Stimulated activated CD4-positive, alpha-beta T cell treated with anti-CD3 and anti-CD28 coated beads, Interleukin-2, amount 100 ng/mL, for 4 hours (primary cell): ENCODE measurements around the gene LCA5.
"Not testable (repeated sequence)": the region's sequence is repeated elsewhere in the genome, so short reads cannot be mapped to it uniquely, and the experiment has no call there.

ENCODE experiments used
- DNase-seq: peaks from one replicate; pipeline ENCODE4 v3.0.0-alpha.2; 2020; ENCODE audit warnings: low read depth

Gene LCA5

DNA sequence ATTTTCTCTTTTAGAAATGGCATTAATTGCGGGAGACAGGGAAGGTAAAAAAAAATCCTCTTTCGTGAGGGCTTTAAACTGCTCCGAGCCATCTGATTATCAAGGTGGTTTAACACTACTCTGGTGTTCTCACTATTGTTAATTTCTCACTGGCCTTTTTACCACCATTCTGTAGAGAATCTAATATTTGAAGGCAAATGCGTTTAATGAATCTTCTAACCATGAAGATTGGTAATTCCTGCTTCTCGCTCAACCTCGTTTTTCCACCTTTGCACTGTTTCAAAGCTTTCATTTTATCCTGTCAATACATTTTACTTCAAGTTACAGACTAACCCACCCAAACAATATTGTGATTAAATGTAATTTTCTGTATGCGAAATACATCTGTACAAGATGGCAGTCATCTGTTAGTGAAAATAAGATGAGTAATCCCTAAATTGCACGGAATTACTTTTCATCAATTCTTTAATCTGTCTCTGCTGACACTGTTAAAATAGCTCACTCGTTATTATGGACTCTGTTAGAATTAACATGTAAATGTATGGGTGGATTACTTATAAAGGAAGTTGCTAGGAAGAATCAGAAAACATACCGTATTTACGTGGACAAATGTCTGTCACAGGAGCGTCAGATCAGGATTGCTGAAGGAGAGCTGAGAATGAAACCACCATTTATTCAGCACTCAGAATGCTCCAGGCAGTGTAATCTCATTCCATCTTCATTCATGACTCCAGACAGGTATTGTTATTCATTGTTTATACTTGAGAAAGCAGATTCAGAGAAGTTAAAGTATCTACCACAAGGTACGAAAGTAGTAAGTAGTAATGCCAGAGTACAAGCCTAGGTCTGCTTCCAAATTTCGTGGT, 1.1 kb upstream of the LCA5 start:
- DNase-seq: no peak

DNA sequence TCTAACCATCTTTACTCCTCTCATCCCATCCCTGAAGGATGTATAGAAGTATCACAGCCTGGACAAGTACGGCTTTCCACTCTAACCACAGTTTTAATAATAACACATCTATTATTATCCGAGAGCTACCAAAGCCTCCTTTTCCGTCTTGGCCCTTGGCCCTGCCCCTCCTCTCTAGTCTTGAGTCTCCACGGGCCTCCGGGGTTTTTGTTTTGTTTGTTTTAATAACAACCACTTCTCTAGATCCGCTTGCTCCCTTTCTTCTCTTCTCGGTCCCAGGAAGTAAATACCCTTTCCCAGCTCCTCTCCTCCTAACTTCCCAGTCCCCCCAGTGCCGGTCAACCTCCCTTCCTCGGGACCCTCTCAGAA, 661 bp downstream of the LCA5 start:
- DNase-seq: no peak

DNA sequence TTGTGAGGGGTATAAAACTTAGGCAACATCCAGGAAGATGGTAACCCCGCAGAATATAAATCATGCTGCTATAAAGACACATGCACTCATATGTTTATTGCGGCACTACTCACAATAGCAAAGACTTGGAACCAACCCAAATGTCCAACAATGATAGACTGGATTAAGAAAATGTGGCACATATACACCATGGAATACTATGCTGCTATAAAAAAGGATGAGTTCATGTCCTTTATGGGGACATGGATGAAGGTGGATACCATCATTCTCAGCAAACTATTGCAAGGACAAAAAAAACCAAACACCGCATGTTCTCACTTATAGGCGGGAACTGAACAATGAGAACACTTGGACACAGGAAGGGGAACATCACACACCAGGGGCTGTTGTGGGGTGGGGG, 7.7 kb downstream of the LCA5 start:
- not testable (repeated sequence) for DNase-seq

DNA sequence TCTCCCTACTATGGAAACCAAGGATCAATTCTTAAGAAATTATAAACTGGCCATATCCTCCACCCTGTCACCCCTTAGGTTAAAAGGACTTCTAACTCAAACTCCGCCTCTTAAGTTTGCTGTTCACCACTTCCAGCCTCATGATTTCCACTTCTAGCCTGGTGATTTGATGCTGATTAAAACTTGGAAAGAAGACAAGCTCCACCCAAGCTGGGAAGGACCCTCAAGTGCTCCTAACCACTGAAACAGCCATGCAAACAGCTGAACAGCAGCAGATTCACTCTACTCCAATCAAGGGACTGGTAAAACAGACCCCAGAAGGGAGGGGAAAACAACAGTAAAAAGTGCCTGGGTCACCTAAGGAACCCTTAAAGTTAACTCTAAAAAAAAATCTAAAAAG, 10.3 kb downstream of the LCA5 start:
- DNase-seq: no peak

DNA sequence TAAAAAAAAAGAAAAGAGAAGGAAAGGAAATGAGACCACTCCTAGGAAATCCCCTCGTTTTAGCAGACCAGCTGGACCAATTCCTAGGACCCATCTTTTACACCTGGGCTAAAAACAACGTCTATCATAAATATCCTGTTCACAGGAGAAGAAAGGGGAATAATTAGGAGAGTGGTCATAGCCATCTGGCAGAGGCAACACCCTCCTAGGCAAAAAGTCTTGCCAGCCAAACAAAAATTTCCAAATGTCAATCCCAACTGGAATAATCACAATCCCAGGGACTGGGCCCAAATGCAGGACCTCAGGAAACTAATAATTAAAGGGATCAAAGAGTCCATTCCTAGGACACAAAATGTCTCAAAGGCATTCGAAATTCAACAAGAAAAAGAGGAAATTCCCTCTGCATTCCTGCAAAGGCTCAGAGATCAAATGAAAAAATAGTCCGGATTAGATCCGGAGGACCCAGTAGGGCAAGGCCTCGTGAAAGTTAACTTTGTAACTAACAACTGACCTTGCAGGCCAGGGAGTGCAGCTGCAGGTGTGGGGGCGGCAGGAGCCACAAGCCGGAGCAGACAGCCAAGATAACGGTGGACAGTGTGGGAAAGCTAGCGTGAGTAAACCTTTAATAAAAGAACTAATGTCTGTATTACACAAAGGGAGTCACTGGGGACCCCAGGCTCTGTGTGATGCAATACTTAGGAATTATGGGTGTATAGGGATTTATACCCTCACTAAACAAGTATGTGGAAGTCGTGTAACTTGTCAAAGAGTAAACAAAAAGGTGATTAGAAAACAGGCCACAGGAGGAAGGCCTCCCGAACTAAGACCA, 11.7 kb downstream of the LCA5 start:
- no peak for DNase-seq

DNA sequence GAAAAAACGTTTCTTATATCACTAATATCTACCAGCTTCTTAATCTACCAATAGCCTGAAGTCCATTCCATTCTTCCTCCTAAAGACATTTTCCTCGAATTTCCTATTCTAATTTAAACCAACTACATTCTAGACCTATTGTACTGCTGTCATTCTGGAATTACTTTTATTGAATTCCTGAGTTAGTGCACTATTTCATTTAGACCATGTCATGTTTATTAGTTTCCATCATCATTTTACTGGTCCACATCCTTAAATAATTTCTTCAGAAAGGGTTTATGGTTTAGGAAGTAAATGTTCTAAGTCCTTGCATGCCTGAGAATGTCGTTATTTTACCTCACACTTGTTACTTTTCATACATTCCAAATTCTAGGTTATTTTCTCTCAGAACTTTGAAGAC, 13.2 kb downstream of the LCA5 start:
- no peak for DNase-seq

DNA sequence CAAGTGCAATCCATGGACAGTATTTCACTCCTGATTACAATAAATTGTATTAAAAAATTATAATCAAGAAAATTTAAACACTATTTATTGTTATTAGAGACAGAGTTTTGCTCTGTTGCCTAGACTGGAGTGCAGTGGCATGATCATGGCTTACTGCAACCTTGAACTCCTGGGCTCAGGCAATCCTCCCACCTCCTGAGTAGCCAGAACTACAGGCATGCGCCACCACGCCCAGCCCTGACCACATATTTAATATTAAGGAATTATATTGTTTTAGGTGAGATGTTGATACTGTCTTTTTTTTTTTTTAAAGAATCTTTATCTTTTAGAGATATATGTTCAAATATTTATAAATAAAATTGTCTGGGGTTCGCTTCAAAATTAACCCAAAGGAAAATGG, 14.6 kb downstream of the LCA5 start:
- no peak for DNase-seq

DNA sequence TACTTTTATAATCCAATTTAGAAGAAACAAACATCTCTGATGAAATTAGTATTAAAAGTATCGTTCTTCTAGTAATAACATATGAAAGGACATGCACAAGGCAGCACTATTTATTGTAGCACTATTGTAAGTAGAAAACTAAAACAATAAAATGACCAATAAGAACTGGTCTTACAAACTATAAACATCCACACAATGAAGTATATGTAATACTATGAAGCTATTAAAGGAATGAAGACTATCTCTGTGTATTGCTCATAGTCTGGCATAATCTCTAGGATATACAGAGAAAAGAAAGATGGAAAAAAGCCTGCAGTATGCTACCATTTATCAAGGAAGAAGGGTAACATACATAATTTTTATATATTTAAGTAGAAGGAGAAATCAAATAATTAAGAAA, 16.7 kb downstream of the LCA5 start:
- no peak for DNase-seq

DNA sequence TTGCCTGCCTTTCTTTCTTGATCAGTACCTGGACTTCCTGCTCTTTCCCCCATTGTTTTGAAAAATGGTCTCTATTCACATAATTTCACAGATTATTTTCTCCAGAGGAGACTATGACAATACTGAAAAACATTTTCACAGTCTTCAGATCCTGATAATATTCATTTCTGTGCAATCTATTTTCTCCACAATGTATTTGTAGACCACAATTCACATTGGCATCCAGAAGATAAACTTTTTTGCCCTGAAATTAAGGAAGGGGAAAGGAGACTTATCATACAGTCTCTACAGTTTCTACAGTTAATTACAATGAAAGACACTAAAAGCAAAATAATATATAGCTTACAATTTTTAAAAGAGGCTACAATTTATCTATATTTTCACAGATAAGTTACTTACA, 18.4 kb downstream of the LCA5 start:
- DNase-seq: no peak

DNA sequence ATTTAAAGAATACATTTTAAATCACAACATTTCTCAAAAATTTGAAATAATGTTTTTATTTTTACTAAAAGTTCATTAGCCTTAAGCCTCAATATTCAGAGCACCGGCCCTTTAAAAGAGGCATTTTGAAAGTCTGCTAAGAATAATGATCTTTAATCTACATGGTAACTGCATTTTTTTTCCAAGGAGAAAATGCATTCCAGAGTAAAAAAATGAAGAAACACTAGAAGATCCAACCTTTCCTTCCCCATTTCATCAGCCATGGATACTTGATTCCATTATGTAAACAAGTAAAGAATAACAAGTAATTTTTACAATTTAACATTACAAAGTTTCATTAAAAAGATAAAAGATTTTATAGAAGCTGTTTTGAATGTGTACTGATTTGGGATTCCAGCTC, 21.8 kb downstream of the LCA5 start:
- no peak for DNase-seq

DNA sequence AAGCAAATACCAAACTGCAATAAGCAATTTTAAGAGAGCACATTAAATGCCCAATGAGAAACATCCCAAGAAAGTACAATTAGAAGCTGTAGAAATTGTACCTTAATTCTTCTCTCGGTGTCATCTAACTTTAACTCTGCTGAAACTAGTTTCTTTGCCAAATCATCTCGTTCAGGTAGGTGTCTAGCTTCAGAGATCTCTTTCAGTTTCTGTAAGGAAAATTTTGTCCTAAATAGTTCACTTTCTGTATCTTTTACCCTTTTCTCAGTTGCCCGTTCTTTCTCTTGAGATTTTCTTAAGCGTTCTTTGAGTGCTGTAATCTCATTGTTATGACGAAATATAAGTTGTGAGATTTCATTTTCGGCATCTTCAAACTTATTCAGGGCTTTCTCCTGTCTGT, 24.1 kb downstream of the LCA5 start:
- no peak for DNase-seq

DNA sequence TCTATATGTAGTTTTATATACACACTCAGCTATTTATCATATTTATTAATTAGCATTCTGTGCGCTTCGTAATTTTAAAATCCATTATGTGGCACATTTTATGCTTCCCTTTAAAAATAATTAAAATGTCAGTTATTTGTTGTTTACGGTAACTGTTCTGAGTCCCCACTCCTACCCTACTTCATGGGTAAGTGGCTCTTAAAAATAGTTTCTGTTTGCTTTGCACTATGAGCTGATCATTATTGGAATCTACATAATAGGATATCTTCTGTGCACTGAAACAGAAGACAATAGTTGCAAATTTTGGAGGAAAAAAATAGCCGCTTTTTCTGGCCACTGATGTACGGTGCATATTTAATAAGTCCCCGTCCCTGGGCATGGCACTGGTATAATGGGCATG, 25.2 kb downstream of the LCA5 start:
- DNase-seq: no peak

DNA sequence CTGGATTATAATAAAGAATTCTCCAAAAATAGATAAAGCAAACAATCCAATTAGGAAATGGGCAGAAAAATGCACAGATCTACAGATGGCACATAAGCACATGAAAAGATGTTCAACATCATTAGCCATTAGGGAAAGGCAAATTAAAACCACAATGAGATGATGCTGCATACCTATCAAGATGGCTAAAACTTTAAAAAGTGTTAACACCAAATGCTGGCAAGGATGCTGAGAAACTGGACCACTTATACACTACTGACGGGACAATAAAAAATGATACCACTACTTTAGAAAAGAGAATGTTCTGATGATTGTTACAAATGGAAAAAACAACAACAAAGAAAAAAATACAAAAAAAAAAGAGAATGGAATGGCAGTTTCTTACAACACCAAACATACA, 26.5 kb downstream of the LCA5 start:
- no peak for DNase-seq

DNA sequence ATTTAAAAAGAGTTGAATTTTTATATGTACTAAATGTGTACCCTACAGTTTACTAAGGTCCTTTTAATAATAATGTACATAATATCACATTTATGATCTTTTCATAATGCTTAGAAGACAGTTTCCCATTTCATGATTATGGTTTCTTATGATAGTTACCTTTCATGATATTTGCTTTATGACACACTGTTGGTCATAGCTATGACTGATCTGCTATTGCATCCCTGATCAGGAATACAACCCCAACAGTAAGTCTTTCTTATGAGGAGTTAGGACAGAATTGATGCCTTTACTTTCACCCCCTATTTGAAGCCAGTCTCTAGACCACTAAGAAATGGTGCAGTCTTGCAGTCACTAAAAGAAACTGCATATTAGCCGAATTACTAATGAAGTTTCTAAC, 31.0 kb downstream of the LCA5 start:
- no peak for DNase-seq

DNA sequence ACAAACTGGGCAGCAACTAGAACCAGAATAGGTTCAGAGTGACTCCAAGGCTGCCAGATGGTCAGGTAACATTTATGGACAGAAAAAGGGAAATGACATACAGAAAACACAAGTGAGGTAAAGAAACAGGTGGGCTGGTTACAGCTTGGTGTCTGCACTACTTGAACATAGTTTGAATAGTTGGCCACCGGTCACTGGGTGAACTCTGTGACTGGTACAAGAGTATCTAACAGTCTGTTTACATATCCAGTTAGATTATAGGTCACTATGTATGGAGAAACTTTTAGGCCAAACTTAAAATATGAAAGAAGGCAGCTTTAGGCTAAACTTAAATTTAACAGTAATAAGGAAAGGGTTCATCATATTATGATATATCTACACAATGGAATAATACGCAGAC, 32.9 kb downstream of the LCA5 start:
- no peak for DNase-seq

DNA sequence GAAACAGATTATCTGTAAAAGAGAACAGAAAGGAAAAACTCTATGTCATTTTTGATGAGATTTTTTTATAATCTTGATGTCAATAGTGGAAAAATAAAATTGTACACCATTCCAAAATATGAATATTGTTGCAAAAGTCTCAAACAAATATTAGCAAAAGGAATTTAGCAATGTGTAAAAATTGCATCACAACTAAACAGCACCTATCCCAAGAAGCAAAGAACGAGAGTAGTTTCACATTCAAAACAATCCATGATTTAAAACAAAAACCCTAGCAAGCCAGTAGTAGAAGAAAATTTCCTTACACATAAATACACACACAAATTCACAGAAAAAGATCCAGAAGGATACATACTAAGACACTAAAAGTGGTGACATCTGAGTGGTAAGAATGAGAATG, 38.4 kb downstream of the LCA5 start:
- DNase-seq: no peak

DNA sequence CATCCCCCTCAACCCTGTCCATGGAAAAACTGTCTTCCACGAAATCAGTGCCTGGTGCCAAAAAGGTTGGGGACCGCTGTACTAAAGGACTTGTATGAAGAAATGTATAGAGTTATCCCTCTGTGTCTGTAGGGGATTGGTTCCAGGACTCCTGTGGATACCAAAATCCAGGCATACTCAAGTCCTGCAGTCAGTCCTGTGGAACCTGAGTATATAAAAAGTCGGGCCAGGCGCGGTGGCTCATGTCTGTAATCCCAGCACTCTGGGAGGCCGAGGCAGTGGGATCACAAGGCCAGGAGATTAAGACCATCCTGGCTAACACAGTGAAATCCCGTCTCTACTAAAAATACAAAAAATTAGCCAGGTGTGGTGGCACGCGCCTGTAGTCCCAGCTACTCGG, 42.0 kb downstream of the LCA5 start:
- DNase-seq: no peak

DNA sequence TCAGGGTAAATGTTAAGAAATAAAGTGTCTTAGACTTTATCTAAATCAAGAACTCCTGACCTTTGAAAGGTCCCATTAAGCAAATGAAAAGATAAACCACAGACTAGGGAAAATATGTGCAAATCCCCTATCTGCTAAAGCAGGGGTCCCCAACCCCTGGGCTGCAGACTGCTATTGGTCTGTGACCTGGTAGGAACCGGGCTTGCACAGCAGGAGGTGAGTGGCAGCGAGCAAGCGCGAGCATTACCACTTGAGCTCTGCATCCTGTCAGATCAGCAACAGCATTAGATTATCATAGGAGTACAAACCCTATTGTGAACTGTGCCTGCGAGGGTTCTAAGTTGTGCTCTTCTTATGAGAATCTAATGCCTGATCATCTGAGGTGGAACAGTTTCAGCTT, 42.4 kb downstream of the LCA5 start:
- no peak for DNase-seq

DNA sequence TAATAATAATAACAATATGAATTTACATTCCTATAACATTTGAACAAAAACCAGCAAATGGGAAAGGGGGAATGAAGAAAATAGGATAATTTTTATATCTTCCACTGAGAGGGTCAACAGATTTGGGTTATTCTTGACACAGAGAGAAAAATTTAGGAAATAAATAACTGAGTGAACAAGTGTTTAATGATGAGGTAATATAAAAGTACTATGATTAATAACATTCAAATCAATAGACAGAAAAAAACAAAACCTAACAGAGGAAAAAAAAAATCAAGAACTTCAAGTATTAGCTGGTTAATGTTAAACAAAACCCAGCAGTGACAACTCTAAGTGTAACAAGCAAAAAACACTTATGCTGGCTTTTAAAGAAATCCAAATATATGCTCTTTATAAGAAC, 66.5 kb downstream of the LCA5 start:
- no peak for DNase-seq

DNA sequence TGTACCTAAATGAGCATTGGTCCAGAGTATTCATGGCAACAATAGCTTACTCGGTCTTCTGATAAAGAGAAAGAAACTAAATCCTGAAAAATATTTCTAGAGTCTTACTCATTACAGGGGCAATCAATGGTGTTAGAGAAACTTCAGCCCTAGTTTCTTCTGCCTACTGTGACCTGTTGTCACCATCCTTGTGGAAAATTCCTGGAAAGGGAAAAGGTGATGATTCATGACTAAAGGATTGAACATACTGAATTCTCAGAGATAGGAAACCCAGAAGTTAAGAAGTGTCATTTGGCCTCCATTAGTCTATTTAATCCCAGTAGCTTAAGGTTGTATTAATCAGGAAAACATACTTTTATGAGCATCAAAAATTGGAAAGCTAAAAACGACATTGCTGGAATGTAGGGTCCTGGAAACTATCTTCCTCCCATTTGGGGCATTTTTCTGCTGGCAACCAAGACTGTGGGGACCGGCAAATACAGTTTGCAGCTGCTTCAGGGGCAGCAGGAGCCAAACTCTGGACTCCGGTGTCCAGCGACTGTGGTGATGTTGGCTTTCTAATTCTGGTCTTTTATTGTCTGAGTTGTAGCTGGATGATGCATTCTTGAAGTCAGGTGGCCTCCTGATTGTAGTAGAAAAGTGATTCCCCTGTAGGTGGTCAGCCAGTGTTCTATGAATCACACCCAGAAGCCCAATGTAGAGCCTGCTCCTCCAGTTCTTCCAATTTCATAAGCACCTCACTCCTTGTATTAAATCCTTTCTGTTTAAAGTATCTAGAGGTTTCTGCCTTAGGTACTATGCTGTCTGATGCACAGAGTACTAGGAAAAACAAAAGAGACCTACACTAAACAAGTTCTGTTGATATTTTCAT, 67.6 kb downstream of the LCA5 start:
- DNase-seq: no peak

DNA sequence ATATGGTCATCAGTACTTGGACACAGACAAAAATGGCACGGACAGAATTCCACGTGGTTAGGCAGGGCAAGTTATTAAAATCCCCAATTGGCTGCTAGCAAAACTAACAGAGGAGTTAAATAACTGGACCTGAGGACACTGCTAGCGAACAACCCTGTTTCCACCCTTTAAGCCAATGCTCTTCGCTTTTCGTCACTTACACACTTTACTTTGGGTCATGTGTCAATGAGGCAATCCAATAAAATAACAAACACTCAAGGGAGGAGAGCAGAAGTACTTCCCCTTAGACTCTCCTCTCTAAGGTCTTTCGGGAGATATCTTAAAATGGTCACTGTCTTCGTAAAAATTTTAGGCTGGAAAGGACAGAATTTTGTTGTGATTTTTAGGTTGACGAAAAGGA, 68.6 kb downstream of the LCA5 start:
- no peak for DNase-seq

DNA sequence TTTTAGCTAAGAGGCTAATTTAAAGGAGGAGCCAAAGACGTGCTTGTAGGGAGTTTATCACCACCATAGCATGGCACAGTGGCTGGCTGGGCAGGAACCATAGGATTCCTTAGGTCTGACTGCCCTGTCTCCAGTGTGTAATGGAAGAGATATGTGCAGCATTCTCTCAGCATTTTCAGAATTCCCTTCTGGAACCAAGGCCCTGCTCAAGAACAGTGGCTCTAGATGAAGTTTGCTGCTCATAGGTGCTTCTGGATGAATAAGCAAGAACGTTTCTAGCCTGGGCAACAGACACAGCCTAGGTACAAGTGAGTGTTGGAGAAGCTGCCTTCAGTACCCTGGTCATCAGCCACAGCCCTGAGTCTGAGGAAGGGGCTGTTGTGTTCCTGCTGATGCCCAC, 69.1 kb downstream of the LCA5 start:
- DNase-seq: no peak

DNA sequence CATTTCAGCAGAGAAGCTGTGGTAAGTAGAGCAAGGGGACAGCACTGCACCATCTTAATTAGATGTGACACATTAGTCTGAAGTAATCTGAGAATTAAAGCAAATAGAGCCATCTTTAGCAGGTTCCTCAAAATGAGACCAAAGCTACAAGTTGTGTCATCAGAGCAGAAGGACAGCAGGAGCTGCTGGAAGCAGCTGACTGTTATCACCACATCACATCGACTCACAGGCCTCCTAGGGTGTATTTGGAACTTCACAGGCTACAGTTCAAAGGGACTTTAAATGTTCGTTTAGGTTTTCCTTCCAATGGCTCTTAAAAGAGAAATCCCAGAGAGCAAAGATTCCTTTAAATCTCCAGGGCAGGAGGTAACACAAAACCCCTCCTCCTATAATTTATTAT, 69.5 kb downstream of the LCA5 start:
- DNase-seq: no peak
